Measurements from ENCODE around the gene ADAMTS17. TPM values are rescaled to one million over a fixed set of nuclear protein-coding genes. Genes with fewer than 3 reads are reported as not detected.

ADAMTS17 gene
- total RNA-seq, 1 experiment from 2014 or later, result 1.6 TPM

- H3K36me3 ChIP-seq (ENCODE audit: control insufficient read depth, insufficient read depth, low read length), result no peaks in the 10 kb centered on the region
- no peak overlapping the region for H3K27ac ChIP-seq (ENCODE audit: low read length)
- no peak overlapping the region for H3K4me3 ChIP-seq (ENCODE audit: low read depth in 2 of 2, low read length in 2 of 2)
- TF ChIP-seq, protein P1, sequence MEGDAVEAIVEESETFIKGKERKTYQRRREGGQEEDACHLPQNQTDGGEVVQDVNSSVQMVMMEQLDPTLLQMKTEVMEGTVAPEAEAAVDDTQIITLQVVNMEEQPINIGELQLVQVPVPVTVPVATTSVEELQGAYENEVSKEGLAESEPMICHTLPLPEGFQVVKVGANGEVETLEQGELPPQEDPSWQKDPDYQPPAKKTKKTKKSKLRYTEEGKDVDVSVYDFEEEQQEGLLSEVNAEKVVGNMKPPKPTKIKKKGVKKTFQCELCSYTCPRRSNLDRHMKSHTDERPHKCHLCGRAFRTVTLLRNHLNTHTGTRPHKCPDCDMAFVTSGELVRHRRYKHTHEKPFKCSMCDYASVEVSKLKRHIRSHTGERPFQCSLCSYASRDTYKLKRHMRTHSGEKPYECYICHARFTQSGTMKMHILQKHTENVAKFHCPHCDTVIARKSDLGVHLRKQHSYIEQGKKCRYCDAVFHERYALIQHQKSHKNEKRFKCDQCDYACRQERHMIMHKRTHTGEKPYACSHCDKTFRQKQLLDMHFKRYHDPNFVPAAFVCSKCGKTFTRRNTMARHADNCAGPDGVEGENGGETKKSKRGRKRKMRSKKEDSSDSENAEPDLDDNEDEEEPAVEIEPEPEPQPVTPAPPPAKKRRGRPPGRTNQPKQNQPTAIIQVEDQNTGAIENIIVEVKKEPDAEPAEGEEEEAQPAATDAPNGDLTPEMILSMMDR (IDR thresholded peaks at IDR 0.05), result no peak
- no peak for TF ChIP-seq SIN3A (IDR thresholded peaks at IDR 0.05; ENCODE audit: borderline replicate concordance, insufficient read depth, low read depth, low read length)
- TF ChIP-seq POLR2AphosphoS5 (IDR thresholded peaks at IDR 0.05; ENCODE audit: low read depth, low read length), result no peak
- TF ChIP-seq REST (IDR thresholded peaks at IDR 0.05; ENCODE audit: insufficient read depth in 1 of 2, low read depth in 2 of 2, low read length in 1 of 2), result no peak
- no peak for TF ChIP-seq TCF7L2 (IDR thresholded peaks at IDR 0.05; ENCODE audit: low read depth, low read length)
- ChIA-PET CTCF (no interaction called here), POLR2A (no interaction called here)
- in situ Hi-C loops (cut with HindIII; ENCODE audit: low pct_unique_long_range_greater_than_20kb, low sequenced_read_pairs), result no loop called here
- H3K27me3 ChIP-seq (ENCODE audit: control insufficient read depth, insufficient read depth, low read length), result no peaks in the 10 kb centered on the region; the same call in 1 of the 2 replicates
- H3K9me3 ChIP-seq (ENCODE audit: control insufficient read depth, insufficient read depth, low read depth, low read length), result no peaks in the 10 kb centered on the region
- DNase-seq (ENCODE audit: low read depth, low spot score), result no peak
- ATAC-seq, result no peak
- no peaks in the 10 kb centered on the region for H3K4me1 ChIP-seq (ENCODE audit: control insufficient read depth, insufficient read depth, low read length)
- intact Hi-C loops (cut with micrococcal nuclease; ENCODE audit: unreplicated experiment), result no loop called here
- BruUV-seq (replicated peaks), result no TSS peak
These were observed 291.6 kb downstream of the ADAMTS17 start for GRCh38 chr15:100049936-100050876.

DNA sequence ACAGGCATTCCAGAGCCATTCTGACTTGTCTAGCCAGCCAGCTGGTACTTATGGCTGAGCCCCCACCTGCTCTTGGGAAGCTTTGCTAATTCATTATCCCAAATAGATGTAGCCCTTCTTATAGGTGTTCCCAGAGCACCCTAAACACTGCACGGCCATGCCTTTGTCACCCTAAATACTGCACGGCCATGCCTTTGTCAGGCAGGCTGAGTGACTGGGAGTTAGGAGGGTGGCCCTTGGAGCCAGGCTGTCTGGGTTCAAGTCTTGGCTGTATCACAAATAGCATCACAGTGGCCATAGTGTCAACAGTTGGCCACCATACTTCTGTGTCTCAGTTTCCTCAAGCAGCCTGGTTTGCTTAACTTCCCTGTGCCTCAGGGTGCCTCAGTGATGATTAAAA is 292.3 kb downstream of the ADAMTS17 start:
- Histone ChIP-seq H3K9me3 (ENCODE audit: control insufficient read depth, insufficient read depth, low read depth, low read length) (no peaks in the 10 kb centered on the region), H3K36me3 (ENCODE audit: control insufficient read depth, insufficient read depth, low read length) (no peaks in the 10 kb centered on the region), H3K27me3 (ENCODE audit: control insufficient read depth, insufficient read depth, low read length) (no peaks in the 10 kb centered on the region; the same call in 1 of the 2 replicates), H3K27ac (ENCODE audit: low read length) (no peak overlapping the region), H3K4me1 (ENCODE audit: control insufficient read depth, insufficient read depth, low read length) (no peaks in the 10 kb centered on the region), H3K4me3 (ENCODE audit: low read depth in 2 of 2, low read length in 2 of 2) (no peak overlapping the region)
- no TSS peak for BruUV-seq (replicated peaks)
- no peak for DNase-seq (ENCODE audit: low read depth, low spot score)
- TF ChIP-seq REST (IDR thresholded peaks at IDR 0.05; ENCODE audit: insufficient read depth in 1 of 2, low read depth in 2 of 2, low read length in 1 of 2) (no peak), TCF7L2 (IDR thresholded peaks at IDR 0.05; ENCODE audit: low read depth, low read length) (no peak), POLR2AphosphoS5 (IDR thresholded peaks at IDR 0.05; ENCODE audit: low read depth, low read length) (no peak)
- TF ChIP-seq, protein P1 (IDR thresholded peaks at IDR 0.05), result no peak
- in situ Hi-C loops (cut with HindIII; ENCODE audit: low pct_unique_long_range_greater_than_20kb, low sequenced_read_pairs) (no loop called here), intact Hi-C loops (cut with micrococcal nuclease; ENCODE audit: unreplicated experiment) (no loop called here)
- ChIA-PET CTCF (no interaction called here), POLR2A (no interaction called here)
- ATAC-seq, result no peak
